Skeletal muscle satellite cell (primary cell): ENCODE results near the gene CCRL2.

ENCODE experiments used
- H3K27me3 ChIP-seq: 2 replicates; pipeline ENCODE4 v1.7.0; 2013; ENCODE audit warnings: low read length; ENCODE audit not compliant: control insufficient read depth, insufficient read depth
- H3K36me3 ChIP-seq: 2 replicates; pipeline ENCODE4 v1.7.0; 2013; ENCODE audit warnings: mild to moderate bottlenecking, control low read depth, low read length; ENCODE audit not compliant: insufficient read depth
- H3K4me1 ChIP-seq: 2 replicates; pipeline ENCODE4 v1.7.0; 2013; ENCODE audit warnings: low read length; ENCODE audit not compliant: control insufficient read depth, insufficient read depth
- H3K4me2 ChIP-seq: 2 replicates; pipeline ENCODE4 v1.7.0; 2013; ENCODE audit warnings: mild to moderate bottlenecking, low read length
- H3K4me3 ChIP-seq: 2 replicates; pipeline ENCODE4 v1.7.0; 2013; ENCODE audit warnings: low read length
- H3K9ac ChIP-seq: 2 replicates; pipeline ENCODE4 v1.7.0; 2013; ENCODE audit warnings: mild to moderate bottlenecking, low read depth, low read length, moderate library complexity
- H3K9me3 ChIP-seq: replicated peaks from 2 replicates; pipeline ENCODE4 v1.7.0; 2013; ENCODE audit warnings: mild to moderate bottlenecking, control low read depth, low read length

Gene CCRL2

GRCh38 chr3:46369675-46370132 lies 37.4 kb upstream of the CCRL2 start:
- Histone ChIP-seq H3K9me3 (no peaks in the 10 kb centered on the region), H3K36me3 (no peaks in the 10 kb centered on the region), H3K9ac (no peak overlapping the region), H3K4me1 (no peaks in the 10 kb centered on the region), H3K4me3 (no peak overlapping the region), H3K4me2 (no peak overlapping the region), H3K27me3 (peaks cover 74% of the 10 kb centered on the region)

- Histone ChIP-seq H3K4me2 (no peak within 1 kb of the TSS), H3K36me3 (no peaks in the 10 kb centered on the region), H3K4me1 (no peaks in the 10 kb centered on the region), H3K4me3 (no peak within 1 kb of the TSS), H3K27me3 (peaks cover 82% of the 10 kb centered on the region), H3K9ac (no peak within 1 kb of the TSS), H3K9me3 (no peaks in the 10 kb centered on the region)
Observed at GRCh38 chr3:46370839-46371518, 36.1 kb upstream of the CCRL2 start, which contains the start of gene CCR5. Gene CCR5 (plus strand): TSS chr3:46370946. CDS start chr3:46372903, 1,957 bp downstream.

- Histone ChIP-seq H3K4me3 (no peak overlapping the region), H3K4me2 (no peak overlapping the region), H3K9me3 (no peaks in the 10 kb centered on the region), H3K9ac (no peak overlapping the region), H3K4me1 (no peaks in the 10 kb centered on the region), H3K36me3 (no peaks in the 10 kb centered on the region), H3K27me3 (peaks cover 80% of the 10 kb centered on the region)
Observed at GRCh38 chr3:46371519-46372340, 35.3 kb upstream of the CCRL2 start.

- H3K4me1 ChIP-seq, result no peaks in the 10 kb centered on the region
- H3K27me3 ChIP-seq, result peaks cover 78% of the 10 kb centered on the region
- no peak overlapping the region for H3K9ac ChIP-seq
- no peaks in the 10 kb centered on the region for H3K9me3 ChIP-seq
- H3K4me2 ChIP-seq, result no peak overlapping the region
- no peaks in the 10 kb centered on the region for H3K36me3 ChIP-seq
- H3K4me3 ChIP-seq, result no peak overlapping the region
Observed at GRCh38 chr3:46372492-46373359, 34.3 kb upstream of the CCRL2 start.

DNA sequence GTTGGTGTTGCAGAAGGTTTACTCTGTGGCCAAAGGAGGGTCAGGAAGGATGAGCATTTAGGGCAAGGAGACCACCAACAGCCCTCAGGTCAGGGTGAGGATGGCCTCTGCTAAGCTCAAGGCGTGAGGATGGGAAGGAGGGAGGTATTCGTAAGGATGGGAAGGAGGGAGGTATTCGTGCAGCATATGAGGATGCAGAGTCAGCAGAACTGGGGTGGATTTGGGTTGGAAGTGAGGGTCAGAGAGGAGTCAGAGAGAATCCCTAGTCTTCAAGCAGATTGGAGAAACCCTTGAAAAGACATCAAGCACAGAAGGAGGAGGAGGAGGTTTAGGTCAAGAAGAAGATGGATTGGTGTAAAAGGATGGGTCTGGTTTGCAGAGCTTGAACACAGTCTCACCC lies 32.3 kb upstream of the CCRL2 start:
- no peak overlapping the region for H3K9ac ChIP-seq
- H3K4me2 ChIP-seq, result no peak overlapping the region
- no peaks in the 10 kb centered on the region for H3K4me1 ChIP-seq
- no peaks in the 10 kb centered on the region for H3K36me3 ChIP-seq
- H3K9me3 ChIP-seq, result no peaks in the 10 kb centered on the region
- H3K27me3 ChIP-seq, result peaks cover 59% of the 10 kb centered on the region
- H3K4me3 ChIP-seq, result no peak overlapping the region

DNA sequence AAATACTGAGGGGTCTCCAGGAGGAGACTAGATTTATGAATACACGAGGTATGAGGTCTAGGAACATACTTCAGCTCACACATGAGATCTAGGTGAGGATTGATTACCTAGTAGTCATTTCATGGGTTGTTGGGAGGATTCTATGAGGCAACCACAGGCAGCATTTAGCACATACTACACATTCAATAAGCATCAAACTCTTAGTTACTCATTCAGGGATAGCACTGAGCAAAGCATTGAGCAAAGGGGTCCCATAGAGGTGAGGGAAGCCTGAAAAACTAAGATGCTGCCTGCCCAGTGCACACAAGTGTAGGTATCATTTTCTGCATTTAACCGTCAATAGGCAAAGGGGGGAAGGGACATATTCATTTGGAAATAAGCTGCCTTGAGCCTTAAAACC lies 31.8 kb upstream of the CCRL2 start:
- Histone ChIP-seq H3K9ac (no peak overlapping the region), H3K27me3 (peaks cover 55% of the 10 kb centered on the region), H3K4me3 (no peak overlapping the region), H3K9me3 (no peaks in the 10 kb centered on the region), H3K36me3 (no peaks in the 10 kb centered on the region), H3K4me1 (no peaks in the 10 kb centered on the region), H3K4me2 (no peak overlapping the region)

DNA sequence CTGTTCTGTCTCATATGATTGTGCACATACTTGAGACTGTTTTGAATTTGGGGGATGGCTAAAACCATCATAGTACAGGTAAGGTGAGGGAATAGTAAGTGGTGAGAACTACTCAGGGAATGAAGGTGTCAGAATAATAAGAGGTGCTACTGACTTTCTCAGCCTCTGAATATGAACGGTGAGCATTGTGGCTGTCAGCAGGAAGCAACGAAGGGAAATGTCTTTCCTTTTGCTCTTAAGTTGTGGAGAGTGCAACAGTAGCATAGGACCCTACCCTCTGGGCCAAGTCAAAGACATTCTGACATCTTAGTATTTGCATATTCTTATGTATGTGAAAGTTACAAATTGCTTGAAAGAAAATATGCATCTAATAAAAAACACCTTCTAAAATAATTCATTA lies 31.2 kb upstream of the CCRL2 start:
- H3K27me3 ChIP-seq, result peaks cover 50% of the 10 kb centered on the region
- H3K4me1 ChIP-seq, result no peaks in the 10 kb centered on the region
- no peak overlapping the region for H3K4me2 ChIP-seq
- no peak overlapping the region for H3K4me3 ChIP-seq
- no peaks in the 10 kb centered on the region for H3K36me3 ChIP-seq
- H3K9ac ChIP-seq, result no peak overlapping the region
- H3K9me3 ChIP-seq, result no peaks in the 10 kb centered on the region

GRCh38 chr3:46378426-46378942 lies 28.6 kb upstream of the CCRL2 start:
- no peak overlapping the region for H3K9ac ChIP-seq
- no peak overlapping the region for H3K4me2 ChIP-seq
- peaks cover 42% of the 10 kb centered on the region for H3K27me3 ChIP-seq
- no peaks in the 10 kb centered on the region for H3K36me3 ChIP-seq
- no peak overlapping the region for H3K4me3 ChIP-seq
- no peaks in the 10 kb centered on the region for H3K9me3 ChIP-seq
- no peaks in the 10 kb centered on the region for H3K4me1 ChIP-seq

DNA sequence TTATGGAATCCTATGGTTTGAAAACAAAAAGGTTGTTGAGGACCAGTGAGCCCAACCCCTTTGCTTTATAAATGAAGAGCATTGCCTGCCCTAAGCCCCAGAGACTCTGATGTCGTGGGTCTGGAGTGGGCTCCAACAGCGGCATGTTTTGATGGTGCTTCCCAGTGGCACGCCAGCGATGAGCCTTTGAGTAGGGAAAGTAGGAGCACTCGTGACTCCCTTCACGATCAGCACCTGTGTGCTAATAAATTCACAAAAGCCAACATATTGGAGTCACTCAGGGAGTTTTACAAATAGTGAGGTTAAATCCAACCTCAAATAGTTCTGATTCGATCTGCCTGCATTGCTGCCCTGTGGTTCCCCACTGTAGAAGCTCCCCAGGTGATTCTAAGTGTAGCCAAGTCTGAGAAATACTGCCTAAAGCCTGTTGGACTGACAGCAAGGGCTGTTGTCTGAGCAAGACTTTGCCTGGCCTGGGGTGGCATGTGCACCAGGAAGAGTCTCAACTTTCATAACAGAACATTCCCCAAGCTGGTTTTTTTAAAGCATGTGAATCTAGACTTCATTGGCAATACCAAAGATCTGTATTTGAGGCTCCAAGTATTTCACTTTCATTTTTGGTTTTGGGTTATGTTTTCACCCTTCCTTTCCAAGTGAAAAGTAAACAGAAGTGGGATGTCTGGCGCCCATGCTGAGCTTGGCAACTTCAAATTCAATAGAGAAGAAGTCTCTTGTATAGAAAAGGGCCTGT lies 26.4 kb upstream of the CCRL2 start:
- Histone ChIP-seq H3K4me2 (no peak overlapping the region), H3K9ac (no peak overlapping the region), H3K4me3 (no peak overlapping the region), H3K9me3 (no peaks in the 10 kb centered on the region), H3K36me3 (no peaks in the 10 kb centered on the region), H3K4me1 (no peaks in the 10 kb centered on the region), H3K27me3 (peaks cover 35% of the 10 kb centered on the region)

DNA sequence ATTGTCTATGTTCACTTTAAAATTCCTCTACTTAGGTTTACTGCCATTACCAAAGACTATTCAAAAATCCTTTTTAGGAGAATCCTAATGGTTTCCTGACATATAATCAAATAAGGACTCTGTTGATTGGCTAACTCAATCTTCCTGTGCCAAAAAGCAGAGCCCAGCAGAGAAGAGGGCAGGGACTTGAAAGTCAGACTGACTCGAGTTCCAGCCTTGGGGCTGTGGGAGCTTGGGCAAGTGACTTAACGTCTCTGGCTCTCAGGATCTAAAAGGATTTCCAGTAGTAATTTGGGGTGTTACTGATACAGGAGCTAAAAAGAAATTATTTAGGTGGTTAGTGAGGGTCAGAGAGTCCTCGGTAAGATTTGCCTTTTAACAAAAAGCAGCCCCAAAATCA lies 25.4 kb upstream of the CCRL2 start:
- H3K27me3 ChIP-seq, result peaks cover 32% of the 10 kb centered on the region
- no peak overlapping the region for H3K4me3 ChIP-seq
- H3K9ac ChIP-seq, result no peak overlapping the region
- H3K4me2 ChIP-seq, result no peak overlapping the region
- no peaks in the 10 kb centered on the region for H3K9me3 ChIP-seq
- no peaks in the 10 kb centered on the region for H3K36me3 ChIP-seq
- peaks cover 6% of the 10 kb centered on the region for H3K4me1 ChIP-seq
